ENCODE data around the gene EPHB2.

Gene EPHB2

GRCh38 chr1:22694172-22694571 lies 16.5 kb upstream of the EPHB2 start:
- TF ChIP-seq FOXP2 (optimal IDR thresholded peaks at IDR 0.05; ENCODE audit: borderline replicate concordance, extremely low read depth, extremely low read length, insufficient read depth) (no peak), POLR2AphosphoS5 (IDR thresholded peaks at IDR 0.05; ENCODE audit: low read depth, low read length) (no peak), SIN3A (IDR thresholded peaks at IDR 0.05; ENCODE audit: borderline replicate concordance, insufficient read depth, low read length) (no peak), TAF1 (IDR thresholded peaks at IDR 0.05; ENCODE audit: borderline replicate concordance, insufficient read depth, low read length) (no peak)
- TF ChIP-seq, protein P1, sequence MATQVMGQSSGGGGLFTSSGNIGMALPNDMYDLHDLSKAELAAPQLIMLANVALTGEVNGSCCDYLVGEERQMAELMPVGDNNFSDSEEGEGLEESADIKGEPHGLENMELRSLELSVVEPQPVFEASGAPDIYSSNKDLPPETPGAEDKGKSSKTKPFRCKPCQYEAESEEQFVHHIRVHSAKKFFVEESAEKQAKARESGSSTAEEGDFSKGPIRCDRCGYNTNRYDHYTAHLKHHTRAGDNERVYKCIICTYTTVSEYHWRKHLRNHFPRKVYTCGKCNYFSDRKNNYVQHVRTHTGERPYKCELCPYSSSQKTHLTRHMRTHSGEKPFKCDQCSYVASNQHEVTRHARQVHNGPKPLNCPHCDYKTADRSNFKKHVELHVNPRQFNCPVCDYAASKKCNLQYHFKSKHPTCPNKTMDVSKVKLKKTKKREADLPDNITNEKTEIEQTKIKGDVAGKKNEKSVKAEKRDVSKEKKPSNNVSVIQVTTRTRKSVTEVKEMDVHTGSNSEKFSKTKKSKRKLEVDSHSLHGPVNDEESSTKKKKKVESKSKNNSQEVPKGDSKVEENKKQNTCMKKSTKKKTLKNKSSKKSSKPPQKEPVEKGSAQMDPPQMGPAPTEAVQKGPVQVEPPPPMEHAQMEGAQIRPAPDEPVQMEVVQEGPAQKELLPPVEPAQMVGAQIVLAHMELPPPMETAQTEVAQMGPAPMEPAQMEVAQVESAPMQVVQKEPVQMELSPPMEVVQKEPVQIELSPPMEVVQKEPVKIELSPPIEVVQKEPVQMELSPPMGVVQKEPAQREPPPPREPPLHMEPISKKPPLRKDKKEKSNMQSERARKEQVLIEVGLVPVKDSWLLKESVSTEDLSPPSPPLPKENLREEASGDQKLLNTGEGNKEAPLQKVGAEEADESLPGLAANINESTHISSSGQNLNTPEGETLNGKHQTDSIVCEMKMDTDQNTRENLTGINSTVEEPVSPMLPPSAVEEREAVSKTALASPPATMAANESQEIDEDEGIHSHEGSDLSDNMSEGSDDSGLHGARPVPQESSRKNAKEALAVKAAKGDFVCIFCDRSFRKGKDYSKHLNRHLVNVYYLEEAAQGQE (IDR thresholded peaks at IDR 0.05; ENCODE audit: insufficient read depth in 1 of 2, low read depth in 2 of 2, low read length in 2 of 2), result no peak

- TF ChIP-seq FOXP2 (optimal IDR thresholded peaks at IDR 0.05; ENCODE audit: borderline replicate concordance, extremely low read depth, extremely low read length, insufficient read depth) (no peak), SIN3A (IDR thresholded peaks at IDR 0.05; ENCODE audit: borderline replicate concordance, insufficient read depth, low read length) (no peak), TAF1 (IDR thresholded peaks at IDR 0.05; ENCODE audit: borderline replicate concordance, insufficient read depth, low read length) (no peak), POLR2AphosphoS5 (IDR thresholded peaks at IDR 0.05; ENCODE audit: low read depth, low read length) (no peak)
- TF ChIP-seq, protein P1 (IDR thresholded peaks at IDR 0.05; ENCODE audit: insufficient read depth in 1 of 2, low read depth in 2 of 2, low read length in 2 of 2), result no peak
Observed at GRCh38 chr1:22696610-22697009, 14.0 kb upstream of the EPHB2 start.

GRCh38 chr1:22697980-22698379 lies 12.7 kb upstream of the EPHB2 start:
- TF ChIP-seq POLR2AphosphoS5 (IDR thresholded peaks at IDR 0.05; ENCODE audit: low read depth, low read length), result no peak
- TF ChIP-seq SIN3A (IDR thresholded peaks at IDR 0.05; ENCODE audit: borderline replicate concordance, insufficient read depth, low read length), result no peak
- TF ChIP-seq TAF1 (IDR thresholded peaks at IDR 0.05; ENCODE audit: borderline replicate concordance, insufficient read depth, low read length), result no peak
- TF ChIP-seq FOXP2 (optimal IDR thresholded peaks at IDR 0.05; ENCODE audit: borderline replicate concordance, extremely low read depth, extremely low read length, insufficient read depth), result no peak
- TF ChIP-seq, protein P1 (IDR thresholded peaks at IDR 0.05; ENCODE audit: insufficient read depth in 1 of 2, low read depth in 2 of 2, low read length in 2 of 2), result no peak

GRCh38 chr1:22699681-22700520 lies 10.7 kb upstream of the EPHB2 start:
- TF ChIP-seq FOXP2 (optimal IDR thresholded peaks at IDR 0.05; ENCODE audit: borderline replicate concordance, extremely low read depth, extremely low read length, insufficient read depth) (no peak), SIN3A (IDR thresholded peaks at IDR 0.05; ENCODE audit: borderline replicate concordance, insufficient read depth, low read length) (no peak), POLR2AphosphoS5 (IDR thresholded peaks at IDR 0.05; ENCODE audit: low read depth, low read length) (no peak), TAF1 (IDR thresholded peaks at IDR 0.05; ENCODE audit: borderline replicate concordance, insufficient read depth, low read length) (no peak)
- TF ChIP-seq, protein P1 (IDR thresholded peaks at IDR 0.05; ENCODE audit: insufficient read depth in 1 of 2, low read depth in 2 of 2, low read length in 2 of 2), result no peak

Measured in PFSK-1 (cell line).